SKM-1 (cell line): ENCODE measurements around the gene ANKRD22.

Experiments
- DNase-seq: peaks from one replicate; lab custom pipeline; 2025; ENCODE audit not compliant: unreplicated experiment; lab: John Stamatoyannopoulos, UW

The ANKRD22 gene

GRCh38 chr10:88802523-88803285 lies 48.9 kb downstream of the ANKRD22 start, which contains the start of gene LIPM:
TSS of gene LIPM (plus strand) at chr10:88802730. CDS start at chr10:88802897, 167 bp downstream.
- no peak for DNase-seq

- DNase-seq: no peak
Observed at GRCh38 chr10:88800152-88801125, 51.2 kb downstream of the ANKRD22 start.

- no peak for DNase-seq
Observed at GRCh38 chr10:88794731-88795130, 56.9 kb downstream of the ANKRD22 start.

GRCh38 chr10:88793712-88794299 lies 57.8 kb downstream of the ANKRD22 start:
- no peak for DNase-seq

- DNase-seq: peak; percentile 94
Observed at GRCh38 chr10:88792661-88793060, 59.0 kb downstream of the ANKRD22 start.

GRCh38 chr10:88791924-88792323 lies 59.7 kb downstream of the ANKRD22 start:
- DNase-seq: no peak

GRCh38 chr10:88788924-88789323 lies 62.7 kb downstream of the ANKRD22 start:
- DNase-seq: no peak

GRCh38 chr10:88787463-88787862 lies 64.2 kb downstream of the ANKRD22 start:
- DNase-seq: no peak

- DNase-seq: no peak
Observed at GRCh38 chr10:88786032-88786770, 65.4 kb downstream of the ANKRD22 start.

- DNase-seq: no peak
Observed at GRCh38 chr10:88783724-88784123, 67.9 kb downstream of the ANKRD22 start.

GRCh38 chr10:88782222-88782621 lies 69.4 kb downstream of the ANKRD22 start:
- no peak for DNase-seq

GRCh38 chr10:88781206-88781605 lies 70.4 kb downstream of the ANKRD22 start:
- no peak for DNase-seq
